Dermis blood vessel endothelial cell (primary cell): ENCODE results near the gene ZNF831. TPM values are rescaled to one million over a fixed set of nuclear protein-coding genes. Genes with fewer than 3 reads are reported as not detected.

ENCODE experiments used
- DNase-seq: peaks from one replicate; pipeline ENCODE4 v3.0.0; 2010
- total RNA-seq: library from RNA; depleted of rRNA; stranded (reverse); fragments of >200 nt; gene quantifications from 2 replicates; pipeline ENCODE4 v1.2.3, GENCODE V29; 2014

Gene ZNF831
- total RNA-seq, 1 donor from 2014 or later: under 0.01 TPM

DNA sequence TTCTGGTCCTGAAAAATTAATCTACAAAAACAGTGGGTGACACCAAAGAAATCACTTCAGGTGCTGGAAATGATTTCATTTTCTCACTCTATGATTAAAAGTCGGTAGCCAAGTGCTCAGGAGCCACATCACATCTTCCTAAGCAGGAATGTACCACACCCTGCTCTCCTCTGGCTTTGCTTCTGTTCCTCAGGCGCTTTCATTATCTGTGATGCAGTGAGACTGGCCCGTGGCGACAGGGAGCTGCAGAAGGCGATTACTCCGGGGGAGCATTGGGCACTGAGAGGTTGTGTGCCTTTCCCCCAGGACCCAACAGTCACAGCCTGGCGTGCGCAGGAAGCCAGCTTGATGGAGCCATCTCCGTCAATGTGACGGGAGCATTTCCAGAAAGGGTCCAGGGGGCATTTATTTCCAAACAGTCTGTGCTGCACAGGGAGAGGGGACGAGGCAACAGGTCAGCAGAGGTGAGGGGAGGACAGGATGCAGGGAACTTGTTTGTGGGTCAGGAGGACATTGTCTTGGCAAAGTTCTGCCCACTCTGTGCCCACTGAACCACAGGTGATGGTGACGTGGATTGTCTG lies 5.6 kb upstream of the ZNF831 start:
- DNase-seq: no peak

DNA sequence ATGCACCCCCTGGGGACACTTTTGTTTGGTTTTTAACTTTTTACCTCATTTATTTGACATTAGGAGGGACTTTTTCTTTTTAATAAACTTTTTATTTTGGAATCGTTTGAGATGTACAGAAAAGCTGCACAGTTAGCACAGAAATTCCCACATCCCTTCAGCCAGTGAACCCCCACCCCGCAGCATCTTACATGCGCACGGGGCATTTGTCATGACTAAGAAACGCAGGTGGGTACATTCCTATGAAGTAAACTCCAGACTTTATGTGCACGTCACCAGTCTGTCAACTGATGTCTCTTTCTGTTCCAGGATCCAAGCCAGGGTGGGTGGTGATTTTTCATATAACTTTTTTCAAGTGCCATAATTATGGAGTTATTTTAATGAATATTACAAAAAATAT lies 4.9 kb upstream of the ZNF831 start:
- DNase-seq: no peak

DNA sequence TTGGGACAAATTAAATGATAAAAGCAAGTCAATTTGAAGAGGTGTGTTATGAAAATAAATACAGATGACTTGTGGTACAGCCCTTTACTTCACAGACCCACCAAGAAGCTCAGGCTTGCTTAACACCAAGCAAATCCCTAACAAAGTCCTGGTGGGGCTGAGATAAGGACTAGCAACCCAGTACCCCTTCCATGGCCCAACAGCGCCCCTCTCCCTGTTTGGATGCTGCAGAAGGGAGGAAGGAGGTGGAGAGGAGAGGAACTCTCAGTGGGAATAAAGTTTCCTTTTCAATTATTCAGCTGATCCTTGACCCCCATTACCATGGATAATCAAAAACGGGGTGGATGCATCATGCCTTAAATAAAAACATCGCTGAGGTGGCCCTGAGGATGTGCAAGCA lies 4.5 kb upstream of the ZNF831 start:
- DNase-seq: no peak

GRCh38 chr20:59159493-59160376 lies 3.9 kb upstream of the ZNF831 start:
- DNase-seq: no peak

- DNase-seq: no peak
Measured at GRCh38 chr20:59160389-59161115, 3.1 kb upstream of the ZNF831 start.

DNA sequence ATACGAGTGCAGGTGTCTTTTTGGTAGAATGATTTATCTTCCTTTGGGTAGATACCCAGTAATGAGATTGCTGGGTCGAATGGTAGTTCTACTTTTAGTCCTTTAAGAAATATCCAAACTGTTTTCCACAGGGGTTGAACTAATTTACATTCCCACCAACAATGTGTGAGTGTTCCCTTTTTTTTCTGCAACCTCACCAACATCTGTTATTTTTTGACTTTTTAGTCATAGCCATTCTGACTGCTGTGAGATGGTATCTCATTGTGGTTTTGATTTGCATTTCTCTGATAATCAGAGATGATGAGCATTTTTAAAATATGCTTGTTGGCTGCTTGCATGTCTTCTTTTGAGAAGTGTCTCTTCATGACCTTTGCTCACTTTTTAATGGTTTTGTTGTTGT lies 1.9 kb upstream of the ZNF831 start:
- no peak for DNase-seq

- DNase-seq: no peak
Measured at GRCh38 chr20:59164686-59165391, 1.2 kb downstream of the ZNF831 start.

DNA sequence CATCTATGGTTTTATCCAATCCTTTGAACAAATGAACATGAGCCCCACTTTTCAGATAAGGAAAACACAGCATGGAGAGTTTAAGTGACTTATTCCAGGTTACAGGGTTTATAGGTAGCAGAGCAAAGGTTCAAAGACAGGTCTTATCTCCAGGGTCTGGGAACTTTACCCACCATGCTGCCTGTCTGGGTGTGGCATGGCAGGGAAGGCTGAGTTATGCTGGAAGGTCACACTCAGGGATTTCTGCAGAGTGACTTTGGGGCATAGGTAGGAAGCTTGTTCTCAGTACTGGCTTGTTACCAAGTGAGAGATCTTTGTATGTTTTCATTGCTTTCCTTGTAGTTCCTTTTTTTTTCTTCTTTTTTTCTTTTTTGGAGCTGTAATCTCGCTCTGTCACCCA lies 1.8 kb downstream of the ZNF831 start:
- no peak for DNase-seq

GRCh38 chr20:59165891-59166709 lies 2.5 kb downstream of the ZNF831 start:
- no peak for DNase-seq

GRCh38 chr20:59170406-59171349 lies 7.1 kb downstream of the ZNF831 start:
- no peak for DNase-seq

DNA sequence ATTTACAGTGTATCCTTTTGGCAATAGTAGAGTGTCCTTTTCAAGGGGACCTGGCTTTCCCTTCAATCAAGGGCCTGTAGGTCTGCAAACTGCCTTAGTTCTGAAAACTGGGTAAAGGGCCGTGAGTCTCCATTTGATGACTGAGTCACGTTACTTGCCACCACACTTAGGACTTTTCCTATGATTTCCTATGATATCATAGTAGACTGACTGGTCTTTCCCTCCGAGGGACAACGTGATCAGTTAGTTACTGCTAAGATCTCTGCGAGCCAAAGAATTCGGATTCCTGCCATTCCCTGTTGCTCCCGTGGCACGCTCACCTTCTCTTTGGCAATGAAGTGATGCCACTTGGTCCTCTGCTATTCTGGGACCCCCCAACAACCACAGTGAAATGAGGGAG lies 8.4 kb downstream of the ZNF831 start:
- no peak for DNase-seq

GRCh38 chr20:59173938-59174491 lies 10.4 kb downstream of the ZNF831 start:
- DNase-seq: no peak

- DNase-seq: no peak
Measured at GRCh38 chr20:59175002-59175401, 11.4 kb downstream of the ZNF831 start.

DNA sequence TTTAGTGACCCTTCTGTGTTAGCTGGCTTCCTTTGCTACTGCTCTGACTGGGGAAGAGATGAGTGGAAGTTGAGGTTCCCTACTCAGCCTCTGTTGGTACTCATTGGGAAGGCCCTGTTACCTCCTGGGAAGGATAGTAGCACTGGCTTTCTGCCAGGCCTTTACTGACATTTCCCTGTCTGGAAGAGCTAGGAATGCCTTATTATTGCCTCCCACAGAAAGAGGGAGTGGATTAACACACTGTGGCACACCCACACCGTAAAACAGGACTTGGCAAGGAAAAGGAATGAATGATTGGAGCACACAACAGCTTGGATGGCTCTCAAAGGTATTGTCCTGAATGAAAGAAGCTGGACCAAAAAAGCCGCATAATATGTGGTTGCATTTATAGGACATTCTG lies 12.2 kb downstream of the ZNF831 start:
- no peak for DNase-seq

DNA sequence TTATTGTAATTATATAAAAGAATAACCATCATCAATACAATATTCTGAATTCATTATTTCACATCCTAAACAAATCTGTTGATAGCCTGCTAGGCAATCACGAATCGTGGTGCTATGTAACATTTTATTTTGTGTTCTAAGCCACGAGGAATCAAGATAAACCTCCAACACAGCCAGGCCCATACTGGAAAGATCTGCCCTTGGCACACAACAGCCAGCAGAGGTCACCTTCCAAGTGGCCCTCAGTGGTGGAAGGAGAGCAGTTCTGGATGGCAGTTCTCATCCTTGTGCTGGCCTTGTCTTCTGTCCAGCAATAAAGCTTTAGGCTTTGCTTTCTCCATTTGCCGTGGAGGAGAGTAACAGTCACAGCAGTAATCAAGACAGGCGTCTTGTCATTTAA lies 13.2 kb downstream of the ZNF831 start:
- DNase-seq: no peak

GRCh38 chr20:59177266-59178250 lies 13.9 kb downstream of the ZNF831 start:
- no peak for DNase-seq

- DNase-seq: no peak
Measured at GRCh38 chr20:59178983-59179595, 15.5 kb downstream of the ZNF831 start.

DNA sequence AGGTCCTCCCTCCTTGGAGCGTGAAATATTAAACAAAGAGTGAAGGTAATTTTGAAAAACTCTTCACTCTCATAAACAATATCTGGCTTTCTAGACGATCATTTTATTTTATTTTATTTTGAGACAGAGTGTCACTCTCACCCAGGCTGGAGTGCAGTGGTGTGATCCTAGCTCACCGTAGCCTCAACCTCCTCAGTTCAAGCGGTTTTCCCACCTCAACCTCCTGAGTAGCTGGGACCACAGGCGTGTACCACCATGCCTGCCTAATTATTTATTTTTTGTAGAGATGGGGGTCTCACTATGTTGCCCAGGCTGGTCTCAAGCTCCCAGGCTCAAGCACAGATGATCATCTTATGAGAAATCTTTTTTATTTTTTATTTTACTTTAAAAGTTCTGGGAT lies 16.4 kb downstream of the ZNF831 start:
- no peak for DNase-seq

DNA sequence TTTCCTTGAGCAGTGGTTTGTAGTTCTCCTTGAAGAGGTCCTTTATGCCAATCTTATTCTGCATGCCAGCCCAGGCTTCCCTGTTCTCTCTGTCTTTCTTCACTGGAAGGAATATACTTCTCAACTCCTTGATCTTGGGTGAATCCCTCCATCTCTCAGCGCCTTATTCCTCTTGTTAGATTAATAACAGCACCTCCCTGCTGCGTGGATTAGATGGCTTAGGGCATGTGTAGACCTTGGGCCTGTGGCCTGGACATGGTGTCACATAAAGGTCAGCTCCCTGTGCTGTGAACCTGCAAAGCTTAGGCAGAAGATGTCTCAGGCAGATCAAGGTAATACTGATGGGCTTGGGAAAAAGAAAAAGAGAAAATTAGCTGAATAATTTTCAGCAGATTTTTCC lies 18.3 kb downstream of the ZNF831 start:
- no peak for DNase-seq
